Uterus (tissue), 4 donors: ENCODE measurements around the gene CCNB2. TPM values are rescaled to one million over a fixed set of nuclear protein-coding genes. Genes with fewer than 3 reads are reported as not detected.
"Not testable (repeated sequence)": the region's sequence is repeated elsewhere in the genome, so short reads cannot be mapped to it uniquely, and the experiment has no call there.

Source experiments
- DNase-seq, 2 donors: peaks; one replicate each; pipeline ENCODE4 v3.0.0-alpha.2; 2019 to 2020
- H3K27ac ChIP-seq, 2 donors: fragments of 200-600 bp; sonication (generic); 1 replicate in 1 of 2; 2 replicates in 1 of 2; pipeline ENCODE4 v1.5.1; 2016 to 2018
- H3K27me3 ChIP-seq, 2 donors: fragments of 200-600 bp; sonication (generic); one replicate each; pipeline ENCODE4 v1.5.1; 2018 to 2019; ENCODE audit warnings: control low read depth in 1 of 2
- H3K36me3 ChIP-seq, 2 donors: fragments of 200-600 bp; sonication (generic); one replicate each; pipeline ENCODE4 v1.5.1; 2019; ENCODE audit warnings: control low read depth in 1 of 2
- H3K4me1 ChIP-seq, 2 donors: fragments of 200-600 bp; sonication (generic); one replicate each; pipeline ENCODE4 v1.5.1; 2018 to 2019; ENCODE audit warnings: control low read depth in 1 of 2
- H3K4me3 ChIP-seq, 2 donors: fragments of 200-600 bp; sonication (generic); 1 replicate in 1 of 2; 2 replicates in 1 of 2; pipeline ENCODE4 v1.5.1; 2018 to 2019; ENCODE audit warnings: mild to moderate bottlenecking in 1 of 2
- H3K9me3 ChIP-seq, 2 donors: fragments of 200-600 bp; sonication (generic); one replicate each; pipeline ENCODE4 v1.5.1; 2019; ENCODE audit warnings: control low read depth in 1 of 2
- CTCF ChIP-seq, 4 experiments: fragments of 200-600 bp in 2 of 4; fragments of 450-650 bp in 2 of 4; sonication (generic) in 2 of 4; IDR thresholded peaks; one replicate each; pipeline ENCODE4 v1.5.1; 2016 to 2019; ENCODE audit warnings: antibody characterized with exemption in 4 of 4, mild to moderate bottlenecking in 2 of 4, moderate library complexity in 1 of 4
- POLR2A ChIP-seq, 2 donors: fragments of 450-650 bp; IDR thresholded peaks; one replicate each; pipeline ENCODE4 v1.6.1; 2016; ENCODE audit warnings: antibody characterized with exemption in 2 of 2, mild to moderate bottlenecking in 1 of 2, moderate library complexity in 1 of 2
- intact Hi-C: fragments of 100-400 bp; cut with DNase I; formaldehyde crosslinking; loops from one replicate; pipeline ENCODE4 v1.15.1; 2023; ENCODE audit warnings: low total_unique reads
- total RNA-seq, 4 donors: library from RNA; depleted of rRNA in 3 of 4; stranded (reverse); fragments of >200 nt in 3 of 4; gene quantifications; one replicate each; pipeline versions ENCODE4 v1.1.0 to v1.2.4, GENCODE V29; 2014 to 2023
- donor health status: DM: yes; HTN: yes; CAD: no.

CCNB2 gene
- total RNA-seq, 4 donors from 2014 or later: 1.5 to 21.8 TPM; not detected in 2

- intact Hi-C loops: no loop called here
- TF ChIP-seq POLR2A (IDR thresholded peaks at IDR 0.05): no peak
- TF ChIP-seq CTCF (IDR thresholded peaks at IDR 0.05): no peak
- H3K4me1 ChIP-seq: no peaks in the 10 kb centered on the region
Measured at GRCh38 chr15:59119625-59120024, 14.7 kb downstream of the CCNB2 start.

GRCh38 chr15:59120937-59121336 is 16.0 kb downstream of the CCNB2 start:
- H3K4me3 ChIP-seq: no peak overlapping the region
- DNase-seq: no peak
- TF ChIP-seq POLR2A (IDR thresholded peaks at IDR 0.05) (no peak), CTCF (IDR thresholded peaks at IDR 0.05) (no peak)
- no peaks in the 10 kb centered on the region for H3K27me3 ChIP-seq
- no peak overlapping the region for H3K27ac ChIP-seq
- intact Hi-C loops: no loop called here
- H3K9me3 ChIP-seq: no peaks in the 10 kb centered on the region
- no peaks in the 10 kb centered on the region for H3K4me1 ChIP-seq
- H3K36me3 ChIP-seq: no peaks in the 10 kb centered on the region

More at GRCh38 chr15:59119625-59120024, 14.7 kb downstream of the CCNB2 start:
- Histone ChIP-seq H3K27me3 (no peaks in the 10 kb centered on the region), H3K36me3 (no peaks in the 10 kb centered on the region), H3K4me3 (no peak overlapping the region), H3K9me3 (no peaks in the 10 kb centered on the region), H3K27ac (no peak overlapping the region)
- DNase-seq: no peak

- no peak for DNase-seq
- intact Hi-C loops: no loop called here
- H3K36me3 ChIP-seq: no peaks in the 10 kb centered on the region
- no peak for TF ChIP-seq POLR2A (IDR thresholded peaks at IDR 0.05)
- no peak for TF ChIP-seq CTCF (IDR thresholded peaks at IDR 0.05)
- H3K9me3 ChIP-seq: no peaks in the 10 kb centered on the region
- no peaks in the 10 kb centered on the region for H3K4me1 ChIP-seq
- no peaks in the 10 kb centered on the region for H3K27me3 ChIP-seq
- H3K4me3 ChIP-seq: no peak overlapping the region
- H3K27ac ChIP-seq: no peak overlapping the region
Measured at GRCh38 chr15:59124261-59124660, 19.3 kb downstream of the CCNB2 start.

GRCh38 chr15:59125683-59126082 is 20.7 kb downstream of the CCNB2 start:
- H3K36me3 ChIP-seq, intact Hi-C loops, H3K9me3 ChIP-seq, DNase-seq, H3K4me1 ChIP-seq, H3K27me3 ChIP-seq, H3K4me3 ChIP-seq, H3K27ac ChIP-seq: not testable (repeated sequence)

- H3K27me3 ChIP-seq, DNase-seq, intact Hi-C loops: not testable (repeated sequence)
Measured at GRCh38 chr15:59127255-59127654, 22.3 kb downstream of the CCNB2 start.

GRCh38 chr15:59131456-59131855 is 26.5 kb downstream of the CCNB2 start:
- intact Hi-C loops: no loop called here
- H3K4me3 ChIP-seq: no peak overlapping the region
- H3K27me3 ChIP-seq: no peaks in the 10 kb centered on the region
- H3K36me3 ChIP-seq: no peaks in the 10 kb centered on the region
- TF ChIP-seq POLR2A (IDR thresholded peaks at IDR 0.05) (no peak), CTCF (IDR thresholded peaks at IDR 0.05) (no peak)
- no peak overlapping the region for H3K27ac ChIP-seq
- no peak for DNase-seq
- no peaks in the 10 kb centered on the region for H3K9me3 ChIP-seq
- H3K4me1 ChIP-seq: no peaks in the 10 kb centered on the region

More at GRCh38 chr15:59127255-59127654, 22.3 kb downstream of the CCNB2 start:
- not testable (repeated sequence) for H3K27ac ChIP-seq, H3K36me3 ChIP-seq, H3K4me1 ChIP-seq, H3K4me3 ChIP-seq, H3K9me3 ChIP-seq
